ACC112 (cell line): ENCODE results near the gene BLVRA.
"Not testable (repeated sequence)": the region's sequence is repeated elsewhere in the genome, so short reads cannot be mapped to it uniquely, and the experiment has no call there.

ENCODE experiments used
- H2AFZ ChIP-seq: fragments of 200-600 bp; sonication (generic); one replicate; pipeline ENCODE4 v1.6.0; 2017; ENCODE audit warnings: antibody characterized with exemption, low read length; ENCODE audit not compliant: unreplicated experiment
- H3K27ac ChIP-seq: fragments of 200-600 bp; sonication (generic); 2 replicates; pipeline ENCODE4 v1.5.1; 2014; ENCODE audit warnings: low read depth, mild to moderate bottlenecking, antibody characterized with exemption, low read length, moderate library complexity
- H3K27me3 ChIP-seq: fragments of 200-600 bp; sonication (generic); 2 replicates; pipeline ENCODE4 v1.6.1; 2014; ENCODE audit warnings: mild to moderate bottlenecking, antibody characterized with exemption, low read length, moderate library complexity, mixed read lengths; ENCODE audit not compliant: insufficient read depth
- H3K36me3 ChIP-seq: fragments of 200-600 bp; sonication (generic); 2 replicates; pipeline ENCODE4 v1.6.1; 2016; ENCODE audit warnings: mild to moderate bottlenecking, antibody characterized with exemption, low read length, moderate library complexity, mixed read lengths; ENCODE audit not compliant: insufficient read depth
- H3K4me1 ChIP-seq: fragments of 200-600 bp; sonication (generic); one replicate; pipeline ENCODE4 v1.6.1; 2016; ENCODE audit warnings: low read length, mixed read lengths; ENCODE audit not compliant: insufficient read depth, unreplicated experiment, control insufficient read depth
- H3K4me3 ChIP-seq: fragments of 200-600 bp; sonication (generic); 2 replicates; pipeline ENCODE4 v1.5.1; 2014; ENCODE audit warnings: mild to moderate bottlenecking, low read depth, low read length
- H3K79me2 ChIP-seq: fragments of 200-600 bp; sonication (generic); one replicate; pipeline ENCODE4 v1.6.0; 2016; ENCODE audit warnings: low read length; ENCODE audit not compliant: control insufficient read depth, unreplicated experiment, insufficient read depth

BLVRA gene

GRCh38 chr7:43758029-43758821, at the start of gene BLVRA:
Gene BLVRA (plus strand): TSS chr7:43758680. CDS start chr7:43771159, 12,479 bp downstream.
- Histone ChIP-seq H3K27ac (peak within 1 kb of the TSS; percentile 33; the same call in 1 of the 2 replicates), H2AFZ (peak within 1 kb of the TSS; percentile 89), H3K36me3 (no peaks in the 10 kb centered on the region), H3K27me3 (no peaks in the 10 kb centered on the region), H3K79me2 (peaks cover 9% of the 10 kb centered on the region), H3K4me3 (peak within 1 kb of the TSS; percentile 97), H3K4me1 (peaks cover 22% of the 10 kb centered on the region)

- H3K4me3 ChIP-seq, result no peak overlapping the region
- H3K36me3 ChIP-seq, result no peaks in the 10 kb centered on the region
- H3K4me1 ChIP-seq, result no peaks in the 10 kb centered on the region
- peaks cover 26% of the 10 kb centered on the region for H3K79me2 ChIP-seq
- no peak overlapping the region for H2AFZ ChIP-seq
- no peak overlapping the region for H3K27ac ChIP-seq
- H3K27me3 ChIP-seq, result no peaks in the 10 kb centered on the region
Observed at GRCh38 chr7:43711503-43711902, 47.0 kb upstream of the BLVRA start.

- H3K27ac ChIP-seq, H2AFZ ChIP-seq, H3K36me3 ChIP-seq, H3K4me1 ChIP-seq, H3K4me3 ChIP-seq, H3K27me3 ChIP-seq: not testable (repeated sequence)
- peaks cover 30% of the 10 kb centered on the region for H3K79me2 ChIP-seq
Observed at GRCh38 chr7:43715966-43716365, 42.5 kb upstream of the BLVRA start.

GRCh38 chr7:43716598-43716997, 41.9 kb upstream of the BLVRA start:
- H3K27me3 ChIP-seq, result no peaks in the 10 kb centered on the region
- H3K36me3 ChIP-seq, result no peaks in the 10 kb centered on the region
- H3K79me2 ChIP-seq, result peaks cover 29% of the 10 kb centered on the region
- H3K4me1 ChIP-seq, result peaks cover 11% of the 10 kb centered on the region
- H2AFZ ChIP-seq, result no peak overlapping the region
- no peak overlapping the region for H3K27ac ChIP-seq
- H3K4me3 ChIP-seq, result no peak overlapping the region

GRCh38 chr7:43721193-43721806, 37.2 kb upstream of the BLVRA start:
- H2AFZ ChIP-seq, result no peak overlapping the region
- H3K79me2 ChIP-seq, result peaks cover 59% of the 10 kb centered on the region
- H3K27me3 ChIP-seq, result no peaks in the 10 kb centered on the region
- peaks cover 11% of the 10 kb centered on the region for H3K4me1 ChIP-seq
- no peaks in the 10 kb centered on the region for H3K36me3 ChIP-seq
- H3K27ac ChIP-seq, result peak overlapping the region; percentile 38
- no peak overlapping the region for H3K4me3 ChIP-seq

GRCh38 chr7:43723007-43723341, 35.5 kb upstream of the BLVRA start:
- Histone ChIP-seq H3K79me2 (peaks cover 70% of the 10 kb centered on the region), H3K4me3 (no peak overlapping the region), H3K36me3 (no peaks in the 10 kb centered on the region; the same call in 1 of the 2 replicates), H3K27me3 (no peaks in the 10 kb centered on the region), H3K27ac (no peak overlapping the region), H2AFZ (no peak overlapping the region), H3K4me1 (peaks cover 19% of the 10 kb centered on the region)

GRCh38 chr7:43725251-43725650, 33.2 kb upstream of the BLVRA start:
- no peaks in the 10 kb centered on the region for H3K27me3 ChIP-seq
- no peak overlapping the region for H3K4me3 ChIP-seq
- H3K79me2 ChIP-seq, result peaks cover 68% of the 10 kb centered on the region
- H3K36me3 ChIP-seq, result no peaks in the 10 kb centered on the region; the same call in 1 of the 2 replicates
- peaks cover 29% of the 10 kb centered on the region for H3K4me1 ChIP-seq
- no peak overlapping the region for H3K27ac ChIP-seq
- no peak overlapping the region for H2AFZ ChIP-seq

GRCh38 chr7:43726466-43726865, 32.0 kb upstream of the BLVRA start:
- H3K4me1 ChIP-seq, result peaks cover 22% of the 10 kb centered on the region
- peaks cover 62% of the 10 kb centered on the region for H3K79me2 ChIP-seq
- H3K27ac ChIP-seq, result no peak overlapping the region
- H3K27me3 ChIP-seq, result no peaks in the 10 kb centered on the region
- no peaks in the 10 kb centered on the region; the same call in 1 of the 2 replicates for H3K36me3 ChIP-seq
- H3K4me3 ChIP-seq, result no peak overlapping the region
- no peak overlapping the region for H2AFZ ChIP-seq

- Histone ChIP-seq H3K4me3 (no peak overlapping the region), H2AFZ (no peak overlapping the region), H3K36me3 (no peaks in the 10 kb centered on the region; the same call in 1 of the 2 replicates), H3K27ac (no peak overlapping the region), H3K4me1 (peaks cover 22% of the 10 kb centered on the region), H3K27me3 (no peaks in the 10 kb centered on the region), H3K79me2 (peaks cover 59% of the 10 kb centered on the region)
Observed at GRCh38 chr7:43727003-43727402, 31.5 kb upstream of the BLVRA start.

- H3K4me3 ChIP-seq, result no peak overlapping the region
- peaks cover 56% of the 10 kb centered on the region for H3K79me2 ChIP-seq
Observed at GRCh38 chr7:43727494-43727893, 31.0 kb upstream of the BLVRA start.

More at GRCh38 chr7:43727494-43727893, 31.0 kb upstream of the BLVRA start:
- peaks cover 22% of the 10 kb centered on the region for H3K4me1 ChIP-seq
- H3K36me3 ChIP-seq, result no peaks in the 10 kb centered on the region; the same call in 1 of the 2 replicates
- no peak overlapping the region for H3K27ac ChIP-seq
- no peak overlapping the region for H2AFZ ChIP-seq
- H3K27me3 ChIP-seq, result no peaks in the 10 kb centered on the region
